Activated CD4-positive, alpha-beta T cell treated with anti-CD3 and anti-CD28 coated beads, Interleukin-2, amount 50 U/mL, for 48 hours (primary cell): ENCODE data around the gene FOXR1.

ENCODE experiments used
- DNase-seq, 2 experiments: peaks; one replicate each; pipeline ENCODE4 v3.0.0-alpha.2; 2020

The FOXR1 gene, protein sequence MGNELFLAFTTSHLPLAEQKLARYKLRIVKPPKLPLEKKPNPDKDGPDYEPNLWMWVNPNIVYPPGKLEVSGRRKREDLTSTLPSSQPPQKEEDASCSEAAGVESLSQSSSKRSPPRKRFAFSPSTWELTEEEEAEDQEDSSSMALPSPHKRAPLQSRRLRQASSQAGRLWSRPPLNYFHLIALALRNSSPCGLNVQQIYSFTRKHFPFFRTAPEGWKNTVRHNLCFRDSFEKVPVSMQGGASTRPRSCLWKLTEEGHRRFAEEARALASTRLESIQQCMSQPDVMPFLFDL

GRCh38 chr11:118971646-118972045, at the start of gene FOXR1:
Gene FOXR1 (plus strand): TSS chr11:118971761. CDS start chr11:118971932, 171 bp downstream.
- no peak for DNase-seq

DNA sequence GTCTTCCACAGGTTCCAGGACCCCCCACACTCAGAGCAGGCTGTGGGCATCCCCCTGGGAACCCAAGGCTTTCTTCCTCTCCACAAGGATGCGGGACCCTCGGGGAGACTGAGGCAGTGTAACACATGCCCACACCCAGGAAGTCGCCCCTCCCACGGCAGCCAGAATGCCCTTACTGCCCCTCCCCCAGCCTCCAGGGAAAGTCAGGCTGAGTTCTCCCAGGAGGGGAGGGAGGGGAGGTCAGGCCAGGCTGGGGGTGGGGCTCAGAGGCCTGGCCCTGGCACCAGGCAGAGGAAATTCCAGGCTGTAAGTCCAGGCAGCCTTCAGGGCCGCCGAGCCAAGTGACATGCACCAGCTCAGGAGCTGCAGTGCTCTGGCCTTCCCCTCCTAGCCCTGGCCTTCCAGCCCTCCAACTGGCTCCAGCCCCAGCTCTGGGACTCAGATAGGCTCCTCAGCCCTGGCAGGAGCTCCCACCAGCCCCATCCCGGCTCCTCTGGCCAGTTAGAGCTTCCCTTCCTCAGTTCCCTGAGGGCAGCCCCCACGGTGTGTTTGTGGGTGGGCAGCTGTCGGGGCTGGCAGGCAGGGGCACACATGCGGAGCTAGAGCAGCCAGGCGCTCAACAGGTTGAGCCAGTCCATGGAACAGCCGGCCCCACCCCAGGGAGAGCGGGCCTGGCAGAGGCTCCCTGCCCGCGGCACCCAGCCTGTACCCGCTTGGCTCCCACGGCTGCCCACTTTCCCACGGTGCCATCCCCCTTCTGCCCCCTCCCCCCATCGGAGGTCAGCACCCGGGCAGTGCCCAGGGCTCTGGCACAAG, 49.4 kb upstream of the FOXR1 start:
- DNase-seq, result peak in 1 of 2 experiments; percentile 26

DNA sequence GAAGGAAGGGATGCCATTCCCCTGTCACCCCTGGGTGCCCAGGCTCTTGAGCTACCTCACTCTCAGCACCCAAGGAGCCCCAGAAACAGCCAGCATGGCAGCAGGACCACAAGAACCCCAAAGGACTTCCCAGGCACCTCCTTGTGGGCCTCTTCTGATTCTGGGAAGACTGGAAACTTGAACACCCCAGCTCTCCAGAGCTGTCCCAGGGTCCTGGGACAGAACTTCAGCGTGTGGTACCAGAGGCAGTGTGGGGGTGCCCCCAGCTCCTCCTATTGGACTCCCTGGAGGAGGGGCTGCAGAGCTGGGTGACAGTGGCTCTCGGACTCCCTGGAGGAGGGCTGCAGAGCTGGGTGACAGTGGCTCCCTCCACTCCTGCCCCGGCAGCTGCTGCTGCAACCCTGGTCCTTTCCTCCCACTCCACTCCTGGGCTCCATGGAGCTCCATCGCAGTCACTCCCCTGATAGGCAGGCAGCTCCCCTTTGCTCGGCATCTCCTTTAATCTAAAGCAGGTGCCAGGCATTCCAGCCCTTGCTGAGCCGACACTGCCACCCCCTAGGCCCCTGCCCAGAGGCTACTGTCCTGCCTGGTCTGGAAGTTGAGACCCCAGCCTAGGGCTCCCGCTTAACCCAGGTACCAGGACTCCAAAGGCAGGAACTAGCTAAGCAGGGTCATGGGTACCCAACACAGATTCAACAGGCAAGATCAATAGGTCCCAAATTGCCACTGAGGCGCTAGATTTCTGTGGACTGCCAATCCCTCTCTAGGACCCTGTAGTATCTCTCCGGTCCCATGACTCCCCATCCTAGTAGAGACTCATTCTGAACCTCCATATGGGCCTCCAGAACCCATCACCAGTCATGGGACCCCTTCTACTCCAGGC, 48.6 kb upstream of the FOXR1 start:
- DNase-seq, result peak in 1 of 2 experiments; percentile 22

- DNase-seq, result peak in 1 of 2 experiments; percentile 34
Measured at GRCh38 chr11:118923721-118924587, 47.6 kb upstream of the FOXR1 start.

GRCh38 chr11:118924591-118925585, 46.7 kb upstream of the FOXR1 start:
- DNase-seq, result peak; percentile 62 to 69

- DNase-seq, result no peak
Measured at GRCh38 chr11:118927554-118928100, 43.9 kb upstream of the FOXR1 start.

GRCh38 chr11:118928101-118928869, 43.3 kb upstream of the FOXR1 start:
- peak; percentile 96 for DNase-seq

DNA sequence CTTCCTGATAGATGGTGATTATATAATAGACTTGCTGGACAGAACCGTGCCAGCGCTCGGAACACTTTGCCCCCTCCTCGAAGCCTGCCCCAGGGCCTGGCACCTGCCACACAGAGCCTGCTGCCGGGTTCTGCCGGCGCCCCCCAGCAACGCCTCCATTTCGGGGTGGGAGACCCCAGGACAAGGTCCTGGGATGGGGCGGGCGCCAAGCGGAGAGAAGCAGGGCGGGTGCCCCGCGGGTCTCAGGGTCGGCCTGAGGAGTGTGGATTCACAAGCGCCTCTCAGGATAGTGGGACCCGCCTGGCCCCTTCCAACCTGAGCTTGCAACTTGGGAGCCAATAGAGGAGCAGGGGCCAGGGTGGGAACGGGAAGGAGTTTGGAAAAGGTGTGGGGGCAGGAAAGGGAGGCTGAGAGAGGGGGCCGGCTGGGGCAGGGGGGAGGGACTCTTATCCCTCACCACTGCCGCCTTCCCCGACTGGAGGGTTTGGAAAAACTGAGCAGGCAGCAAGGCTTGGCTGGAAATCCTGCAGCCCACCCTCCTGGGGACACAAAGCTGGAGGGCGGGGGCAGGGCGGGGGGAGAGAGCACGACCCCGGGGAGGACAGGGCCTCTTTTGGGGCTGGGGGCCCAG, 42.6 kb upstream of the FOXR1 start:
- DNase-seq, result peak; percentile 56 to 61

DNA sequence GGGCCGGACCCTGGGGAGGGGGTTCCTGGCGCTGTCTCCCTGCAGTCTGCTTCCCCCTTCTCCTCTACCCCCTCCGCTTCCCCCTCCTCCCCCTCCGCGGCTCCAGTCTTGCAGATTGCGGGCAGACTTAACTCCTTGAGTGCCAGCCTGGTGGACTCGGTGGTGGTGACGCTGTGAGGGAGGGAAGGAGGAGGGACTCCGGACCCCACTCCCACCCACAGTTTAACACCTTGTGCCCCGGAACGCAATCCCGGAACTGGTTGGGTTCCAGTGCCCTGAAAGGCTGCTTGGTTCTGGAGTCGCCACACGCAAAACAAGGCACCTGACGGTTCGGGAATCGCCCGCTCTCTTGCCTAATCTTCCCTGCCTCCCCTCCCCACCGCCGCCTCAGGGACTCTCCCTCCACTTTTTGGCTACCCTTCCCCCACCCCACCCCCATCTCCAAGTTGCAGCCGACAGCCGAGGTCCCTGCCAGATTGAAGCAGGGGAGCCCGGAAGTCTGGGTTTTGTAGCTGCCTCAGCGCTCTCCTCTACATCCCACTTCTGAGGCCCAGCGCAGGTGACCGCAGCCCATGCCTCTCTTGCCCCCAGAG, 42.0 kb upstream of the FOXR1 start:
- peak; percentile 76 to 80 for DNase-seq

DNA sequence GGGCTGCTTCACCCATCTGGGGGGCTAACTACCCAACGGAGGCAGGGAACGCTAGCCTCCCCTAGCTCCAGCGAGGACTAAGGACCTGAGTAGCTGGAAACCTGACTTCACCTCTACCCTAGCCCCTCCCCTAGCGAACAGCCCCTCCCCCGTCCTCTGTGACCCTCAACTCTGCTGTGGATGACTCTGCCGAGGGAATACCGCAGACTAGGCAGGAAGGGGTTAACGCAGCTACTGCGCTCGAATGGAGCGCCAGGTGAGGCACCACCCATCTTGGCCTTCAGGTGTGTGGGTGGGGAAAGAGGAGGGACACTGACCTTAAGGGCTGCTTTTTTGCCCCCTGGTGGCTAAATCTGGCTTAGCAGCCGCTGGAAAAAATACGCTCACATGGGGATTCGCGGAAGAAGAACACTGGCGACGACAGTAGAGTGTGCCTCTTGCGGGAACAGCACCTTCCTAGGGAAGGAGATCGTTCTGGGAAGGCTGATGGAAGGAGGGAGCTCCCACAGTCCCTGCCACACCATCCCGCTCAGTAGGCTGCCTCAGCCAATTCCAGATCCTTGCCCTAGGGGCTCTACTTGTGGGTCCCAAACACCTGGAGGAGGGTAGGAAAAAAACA, 41.4 kb upstream of the FOXR1 start:
- DNase-seq, result peak; percentile 96

- DNase-seq, result no peak
Measured at GRCh38 chr11:118931571-118931970, 40.0 kb upstream of the FOXR1 start.

GRCh38 chr11:118933486-118933885, 38.1 kb upstream of the FOXR1 start:
- DNase-seq, result no peak

- no peak for DNase-seq
Measured at GRCh38 chr11:118935376-118935775, 36.2 kb upstream of the FOXR1 start.

DNA sequence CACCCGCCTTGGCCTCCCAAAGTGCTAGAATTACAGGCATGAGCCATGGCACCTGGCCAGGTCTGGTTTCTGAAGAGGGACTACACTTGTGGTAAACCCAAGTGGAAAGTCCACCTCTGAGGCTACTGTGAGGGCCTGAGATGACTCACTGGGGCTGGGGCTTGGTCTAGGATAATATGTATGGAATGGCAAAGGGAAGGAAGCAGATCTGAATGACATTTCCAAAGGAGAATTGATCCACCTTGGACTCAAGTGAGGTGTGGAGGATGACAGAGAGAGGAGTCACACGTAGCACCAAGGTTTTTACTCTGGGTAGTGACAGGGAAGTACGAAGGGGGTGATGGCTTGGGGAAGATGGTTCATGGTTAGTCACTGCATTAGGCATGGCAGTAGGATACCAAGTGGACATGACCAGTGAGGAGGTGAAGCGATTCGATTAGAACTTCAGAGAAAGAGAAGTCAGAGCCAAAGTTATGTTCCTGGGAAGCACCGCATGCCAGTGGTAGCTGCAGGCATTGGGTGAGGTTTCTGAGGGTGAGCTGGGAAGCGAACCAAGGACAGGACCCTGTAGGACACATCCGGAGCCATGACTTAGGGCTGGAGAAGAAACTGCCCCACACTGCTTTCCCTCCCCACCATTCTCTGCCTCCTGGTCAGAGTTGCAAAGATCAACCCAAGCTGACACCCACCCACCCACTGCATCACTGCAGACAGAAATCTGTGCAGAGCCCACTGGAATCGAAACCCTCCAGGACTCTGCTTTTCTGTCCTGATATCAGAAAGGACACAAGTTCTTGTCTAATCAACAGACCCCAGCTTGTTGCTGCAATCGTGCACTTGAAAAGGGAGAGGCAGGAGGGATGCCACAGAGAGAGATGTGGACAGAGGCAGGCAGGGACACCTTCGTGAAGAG, 32.8 kb upstream of the FOXR1 start:
- peak in 1 of 2 experiments; percentile 20 for DNase-seq

DNA sequence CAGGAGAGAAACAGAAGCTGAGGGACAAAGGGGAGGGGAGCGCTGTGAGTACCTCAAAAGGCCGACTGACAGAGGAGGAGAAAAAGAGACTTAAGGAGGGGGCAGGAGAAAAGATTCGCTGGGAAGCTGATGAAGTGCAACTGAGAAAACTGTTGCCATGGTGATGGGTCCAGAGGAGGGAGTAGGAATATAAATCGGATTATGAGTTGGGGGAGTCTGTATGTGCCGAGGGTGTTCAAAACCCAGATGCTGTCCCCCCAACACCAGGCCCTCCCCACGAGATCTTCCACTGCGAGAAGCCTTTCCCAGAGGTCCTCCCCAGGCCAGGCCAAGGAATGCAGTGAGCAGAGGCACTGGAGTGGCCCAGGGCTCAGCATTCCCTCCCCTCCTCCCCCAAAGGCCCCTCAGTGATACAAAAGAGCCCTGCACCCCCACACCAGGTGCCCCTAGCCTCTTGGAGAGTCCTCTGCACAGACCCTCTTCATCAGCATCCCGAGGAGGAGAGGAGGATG, 32.1 kb upstream of the FOXR1 start:
- no peak for DNase-seq

DNA sequence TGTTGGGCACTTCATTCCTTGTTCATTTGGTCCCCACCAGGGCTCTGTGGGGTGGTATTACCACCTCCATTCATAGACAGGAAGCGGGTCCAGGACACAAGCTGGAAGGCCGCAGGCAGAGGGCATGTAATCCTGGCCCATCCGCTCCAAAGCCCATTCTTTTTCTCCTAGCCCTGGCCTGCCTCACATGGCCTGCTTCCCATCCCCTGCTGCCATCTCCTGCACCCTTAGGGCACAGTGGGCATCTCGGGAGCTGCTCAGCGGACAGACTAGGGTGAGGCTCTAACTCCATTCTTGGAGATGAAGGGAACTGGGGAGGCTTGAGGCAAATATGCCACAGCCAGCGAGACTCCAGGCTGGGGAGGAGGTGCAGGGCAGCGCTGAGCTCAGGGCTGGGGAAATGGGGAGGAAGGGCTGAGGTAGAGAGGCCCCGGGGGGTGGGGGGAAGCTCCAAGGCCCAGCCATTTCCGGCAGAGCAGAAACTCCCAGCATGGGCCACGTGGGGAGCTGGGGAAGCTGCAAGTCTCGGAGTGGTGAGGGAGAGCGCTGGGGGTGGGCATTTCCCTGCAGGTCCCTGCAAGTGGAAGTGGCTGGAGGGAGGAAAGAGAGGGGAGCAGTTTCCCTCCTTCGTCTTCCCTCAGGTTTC, 31.5 kb upstream of the FOXR1 start:
- DNase-seq, result peak; percentile 69 to 75
